A549 (cell line): ENCODE measurements around the gene BZW2. TPM values are rescaled to one million over a fixed set of nuclear protein-coding genes. Genes with fewer than 3 reads are reported as not detected.

Experiments
- ATAC-seq, 2 experiments: fragments of 200-7000 bp in 1 of 2; fragments of >200 bp in 1 of 2; cut with Nextera tagmentation in 1 of 2; cut with Tn5 transposase in 1 of 2; 3 replicates each; pipeline versions ENCODE4 v1.8.0 to v1.9.1; 2018 to 2020; ENCODE audit warnings: mild to moderate bottlenecking in 1 of 2, moderate library complexity in 1 of 2
- CTCF ChIA-PET: fragments of 300-600 bp; sonication (Branson Sonifier 250); formaldehyde crosslinking; extraction: SDS; loops from one replicate; lab custom pipeline; 2021; ENCODE audit warnings: antibody characterized with exemption, inconsistent platforms; lab: Yijun Ruan, JAX
- POLR2A ChIA-PET: fragments of 350-600 bp; formaldehyde crosslinking; extraction: SDS; loops from one replicate; lab custom pipeline; 2021; ENCODE audit warnings: antibody characterized with exemption, inconsistent platforms; lab: Yijun Ruan, JAX
- DNase-seq, 2 experiments: peaks; one replicate each; pipeline versions ENCODE4 v3.0.0 to v3.0.0-alpha.2; 2011 to 2016; ENCODE audit warnings: low read depth in 1 of 2, low spot score in 1 of 2
- FAIRE-seq: peaks from 2 replicates; lab custom pipeline; 2011; peaks lifted over from hg19 to GRCh38; lab: Jason Lieb, UNC
- H3K27ac ChIP-seq, 2 experiments: fragments of >200 bp; sonication (Bioruptor Twin); formaldehyde crosslinking; 3 replicates each; pipeline ENCODE4 v1.5.1; 2016 to 2017
- H3K4me1 ChIP-seq: fragments of >200 bp; sonication (Bioruptor Twin); formaldehyde crosslinking; 3 replicates; pipeline ENCODE4 v1.6.1; 2016
- H3K4me2 ChIP-seq: fragments of >200 bp; sonication (Bioruptor Twin); formaldehyde crosslinking; 3 replicates; pipeline ENCODE4 v1.6.1; 2016
- H3K4me3 ChIP-seq: fragments of >200 bp; sonication (Bioruptor Twin); formaldehyde crosslinking; 3 replicates; pipeline ENCODE4 v1.5.1; 2016
- H3K9me3 ChIP-seq: fragments of >200 bp; sonication (Bioruptor Twin); formaldehyde crosslinking; 3 replicates; pipeline ENCODE4 v1.6.1; 2016
- CBX8 ChIP-seq: fragments of 200-600 bp; sonication (generic); IDR thresholded peaks from 2 replicates; pipeline ENCODE4 v1.6.1; 2016
- CEBPB ChIP-seq, 2 experiments: fragments of >200 bp in 1 of 2; sonication (Bioruptor Twin) in 1 of 2; formaldehyde crosslinking in 1 of 2; IDR thresholded peaks; 2 replicates each; pipeline ENCODE4 v1.6.1; 2012 to 2016
- CHD2 ChIP-seq: fragments of 150-350 bp; IDR thresholded peaks from 2 replicates; pipeline ENCODE4 v1.6.1; 2014; ENCODE audit warnings: low read length; ENCODE audit not compliant: partially characterized antibody
- CHD4 ChIP-seq: fragments of 200-600 bp; sonication (generic); IDR thresholded peaks from 2 replicates; pipeline ENCODE4 v1.6.1; 2016; ENCODE audit warnings: antibody characterized with exemption, mild to moderate bottlenecking, borderline replicate concordance
- ESRRA ChIP-seq: fragments of 150-350 bp; IDR thresholded peaks from 2 replicates; pipeline ENCODE4 v1.6.1; 2014; ENCODE audit warnings: mild to moderate bottlenecking, low read length, borderline replicate concordance
- FOSB ChIP-seq: fragments of 250-450 bp; sonication (Bioruptor Pico); IDR thresholded peaks from 2 replicates; pipeline ENCODE4 v1.5.0; 2020; ENCODE audit warnings: mild to moderate bottlenecking, moderate library complexity
- HOXB5 ChIP-seq: fragments of 250-450 bp; sonication (Bioruptor Pico); IDR thresholded peaks from 2 replicates; pipeline ENCODE4 v1.5.0; 2020; ENCODE audit warnings: mild to moderate bottlenecking, moderate library complexity
- JUNB ChIP-seq: fragments of >200 bp; sonication (Bioruptor Twin); formaldehyde crosslinking; IDR thresholded peaks from 2 replicates; pipeline ENCODE4 v1.6.1; 2016
- KDM1A ChIP-seq: fragments of 200-600 bp; sonication (generic); IDR thresholded peaks from 2 replicates; pipeline ENCODE4 v1.6.1; 2016; ENCODE audit warnings: low read depth, mild to moderate bottlenecking
- MAZ ChIP-seq: fragments of 150-350 bp; IDR thresholded peaks from 2 replicates; pipeline ENCODE4 v1.6.1; 2014; ENCODE audit warnings: antibody characterized with exemption, low read depth, low read length, borderline replicate concordance
- MYC ChIP-seq: IDR thresholded peaks from 2 replicates; pipeline ENCODE4 v1.6.1; 2012; ENCODE audit warnings: mild to moderate bottlenecking, inconsistent platforms, low read length, improper control_type of control experiment, borderline replicate concordance
- NFE2L2 ChIP-seq: fragments of 150-350 bp; conservative IDR thresholded peaks from 2 replicates; pipeline ENCODE4 v1.6.1; 2014; ENCODE audit warnings: low read length
- POLR2A ChIP-seq: IDR thresholded peaks from 2 replicates; pipeline ENCODE4 v1.6.1; 2012; ENCODE audit warnings: mild to moderate bottlenecking, low read length
- POLR2AphosphoS2 ChIP-seq: conservative IDR thresholded peaks from 2 replicates; pipeline ENCODE4 v1.6.1; 2012; ENCODE audit warnings: low read length, improper control_type of control experiment, inconsistent platforms
- RAD21 ChIP-seq, 2 experiments: fragments of >200 bp in 1 of 2; sonication (Bioruptor Twin) in 1 of 2; formaldehyde crosslinking in 1 of 2; IDR thresholded peaks in 1 of 2; conservative IDR thresholded peaks in 1 of 2; 2 replicates in 1 of 2; 3 replicates in 1 of 2; pipeline ENCODE4 v1.6.1; 2012 to 2018; ENCODE audit warnings: inconsistent platforms in 1 of 2
- SMC3 ChIP-seq: fragments of >200 bp; sonication (Bioruptor Twin); formaldehyde crosslinking; IDR thresholded peaks from 3 replicates; pipeline ENCODE4 v1.6.1; 2018; ENCODE audit warnings: inconsistent platforms
- ZC3H11A ChIP-seq: fragments of 450-650 bp; IDR thresholded peaks from 2 replicates; pipeline ENCODE4 v1.6.1; 2014; ENCODE audit warnings: antibody characterized with exemption, mild to moderate bottlenecking
- ZNF302 ChIP-seq: fragments of 250-450 bp; sonication (Bioruptor Pico); IDR thresholded peaks from 2 replicates; pipeline ENCODE4 v1.9.0; 2021; ENCODE audit warnings: inconsistent platforms, mild to moderate bottlenecking, moderate library complexity
- WGBS: methylation state at CpG from one replicate; pipeline ENCODE4 v1.1.6; 2017; ENCODE audit errors: missing lambda C conversion rate; 5-methylcytosine and 5-hydroxymethylcytosine counted together
- polyA plus RNA-seq, 4 experiments: library from polyadenylated mRNA; depleted of rRNA in 3 of 4; stranded (reverse); fragments of >200 nt; fragmentation: RNase III in 1 of 4; extraction: RNeasy Plus Mini Kit Qiagen cat#74134 plus additional on column Dnase treatment in 1 of 4; gene quantifications; 2 replicates in 3 of 4; 3 replicates in 1 of 4; pipeline ENCODE4 v1.2.3, GENCODE V29; 2011 to 2017
- TF ChIP-seq, protein P1 (sequence below): fragments of 250-450 bp; sonication (Bioruptor Pico); IDR thresholded peaks from 2 replicates; pipeline ENCODE4 v1.5.0; 2020; ENCODE audit warnings: low read depth, mild to moderate bottlenecking, moderate library complexity
- TF ChIP-seq, protein P2 (sequence below): IDR thresholded peaks from 2 replicates; pipeline ENCODE4 v1.6.1; 2012
- TF ChIP-seq, protein P3 (sequence below): IDR thresholded peaks from 2 replicates; pipeline ENCODE4 v1.6.1; 2012
- TF ChIP-seq, protein P4 (sequence below): fragments of >200 bp; sonication (Bioruptor Twin); formaldehyde crosslinking; IDR thresholded peaks from 3 replicates; pipeline ENCODE4 v1.5.1; 2016
- TF ChIP-seq, protein P5 (sequence below): fragments of 150-350 bp; IDR thresholded peaks from 2 replicates; pipeline ENCODE4 v1.6.1; 2014; ENCODE audit warnings: low read depth, mild to moderate bottlenecking, low read length

Gene BZW2
- polyA plus RNA-seq, 2 of the 4 experiments (the other 2 are of a cell fraction), result 72.4 to 101 TPM

DNA sequence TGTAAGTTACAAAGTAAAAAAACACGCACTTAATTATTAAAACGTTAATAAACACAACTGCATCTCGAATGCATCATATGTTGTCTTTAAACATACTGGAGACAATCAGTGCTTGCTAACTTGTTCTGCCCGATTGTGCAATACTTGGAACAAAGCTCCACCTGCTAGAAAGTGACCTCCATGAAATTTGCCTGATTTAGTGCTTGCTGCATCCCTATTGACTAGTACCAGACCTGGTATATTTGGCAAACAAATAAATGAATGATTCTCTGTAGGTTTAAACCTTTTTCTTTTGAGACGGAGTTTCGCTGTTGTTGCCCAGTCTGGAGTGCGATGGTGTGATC lies 6.2 kb downstream of the BZW2 start:
- no peak for ATAC-seq
- H3K9me3 ChIP-seq, result no peaks in the 10 kb centered on the region
- 81% methylated on average over 7 of the region's 7 CpGs for WGBS
- FAIRE-seq, result no peak
- POLR2A ChIA-PET, result no interaction called here
- TF ChIP-seq MAZ (no peak), CEBPB (IDR thresholded peaks at IDR 0.05) (peak; percentile 59 to 82; a peak in 3 of 4 replicates)
- no peak for DNase-seq
- CTCF ChIA-PET, result interaction anchor here (1.4 to 1.9 kb wide), 2 partner anchors 8 to 12 kb away, joined by 5 to 8 read pairs; no protein-coding TSS in a partner anchor
- no peak overlapping the region for H3K4me3 ChIP-seq
- H3K4me2 ChIP-seq, result no peak overlapping the region
- H3K27ac ChIP-seq, result no peak overlapping the region
- peaks cover 64% of the 10 kb centered on the region for H3K4me1 ChIP-seq

DNA sequence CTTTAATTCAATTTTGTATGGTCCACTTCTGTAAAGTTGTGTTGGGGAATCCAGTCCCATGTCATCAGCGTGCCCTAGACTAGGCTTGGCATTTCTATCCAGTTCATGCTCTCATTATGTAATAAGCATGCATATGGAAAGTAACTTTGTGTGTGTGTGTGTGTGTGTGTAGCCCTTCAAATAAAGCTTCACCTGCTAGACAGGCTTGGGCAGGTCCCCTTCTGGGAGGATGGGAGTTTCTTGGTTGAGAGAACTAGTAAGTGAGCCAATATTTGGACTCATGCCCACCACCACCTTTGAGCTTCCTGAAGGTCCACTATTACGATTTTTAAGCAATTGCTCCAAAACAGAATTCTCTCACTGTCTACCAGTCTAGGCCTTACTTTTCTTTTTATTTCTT lies 6.9 kb downstream of the BZW2 start:
- DNase-seq (no peak), ATAC-seq (no peak)
- peak overlapping the region in 1 of 2 experiments; percentile 52; a peak in 2 of 6 replicates for H3K27ac ChIP-seq
- peaks cover 64% of the 10 kb centered on the region for H3K4me1 ChIP-seq
- no peak for TF ChIP-seq CBX8
- TF ChIP-seq ESRRA, result no peak
- TF ChIP-seq FOSB (CRISPR knock-in tag), result no peak
- no peak for TF ChIP-seq CHD2
- TF ChIP-seq CHD4, result no peak
- no peak for TF ChIP-seq RAD21 (conservative IDR thresholded peaks at IDR 0.05 in 1 of 2, IDR thresholded peaks at IDR 0.05 in 1 of 2)
- TF ChIP-seq, protein P1, sequence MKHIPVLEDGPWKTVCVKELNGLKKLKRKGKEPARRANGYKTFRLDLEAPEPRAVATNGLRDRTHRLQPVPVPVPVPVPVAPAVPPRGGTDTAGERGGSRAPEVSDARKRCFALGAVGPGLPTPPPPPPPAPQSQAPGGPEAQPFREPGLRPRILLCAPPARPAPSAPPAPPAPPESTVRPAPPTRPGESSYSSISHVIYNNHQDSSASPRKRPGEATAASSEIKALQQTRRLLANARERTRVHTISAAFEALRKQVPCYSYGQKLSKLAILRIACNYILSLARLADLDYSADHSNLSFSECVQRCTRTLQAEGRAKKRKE (CRISPR knock-in tag), result no peak
- no peak for TF ChIP-seq NFE2L2
- TF ChIP-seq POLR2A, result no peak
- TF ChIP-seq, all 56 proteins: peak for 0
- no peak for FAIRE-seq
- WGBS, result 80% methylated on average over 2 of the region's 2 CpGs
- POLR2A ChIA-PET, result no interaction called here
- Histone ChIP-seq H3K4me2 (no peak overlapping the region), H3K4me3 (no peak overlapping the region), H3K9me3 (no peaks in the 10 kb centered on the region)
- CTCF ChIA-PET, result no interaction called here

DNA sequence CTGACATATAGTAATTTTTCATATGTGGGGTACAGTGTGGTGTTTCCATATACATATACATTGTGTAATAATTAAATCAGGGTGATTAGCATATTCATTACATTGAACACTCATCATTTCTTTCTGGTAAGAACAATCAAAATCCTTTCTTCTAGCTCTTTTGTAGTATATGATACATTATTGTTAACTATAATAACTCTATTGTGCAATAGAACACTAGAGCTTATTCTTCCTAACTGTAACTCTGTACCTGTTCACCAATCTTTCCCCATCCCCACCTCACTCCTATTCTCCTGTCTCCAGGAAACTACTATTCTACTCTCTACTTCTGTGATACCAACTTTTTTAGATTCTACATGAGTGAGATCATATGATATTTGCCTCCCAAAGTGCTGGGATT lies 9.4 kb downstream of the BZW2 start:
- ChIA-PET CTCF (interaction anchor here (1.2 kb wide), 1 partner anchor 16 kb away, joined by 3 read pairs; no protein-coding TSS in a partner anchor), POLR2A (interaction anchor here (0.6 kb wide), 1 partner anchor 10 kb away, joined by 4 read pairs; the partner anchor contains the start of genes ANKMY2 and BZW2)
- Histone ChIP-seq H3K4me2 (no peak overlapping the region), H3K4me3 (no peak overlapping the region), H3K9me3 (no peaks in the 10 kb centered on the region), H3K4me1 (peaks cover 51% of the 10 kb centered on the region), H3K27ac (no peak overlapping the region)
- ATAC-seq, result no peak
- DNase-seq, result no peak
- TF ChIP-seq, protein P2, sequence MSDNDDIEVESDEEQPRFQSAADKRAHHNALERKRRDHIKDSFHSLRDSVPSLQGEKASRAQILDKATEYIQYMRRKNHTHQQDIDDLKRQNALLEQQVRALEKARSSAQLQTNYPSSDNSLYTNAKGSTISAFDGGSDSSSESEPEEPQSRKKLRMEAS, result no peak
- TF ChIP-seq, protein P3, sequence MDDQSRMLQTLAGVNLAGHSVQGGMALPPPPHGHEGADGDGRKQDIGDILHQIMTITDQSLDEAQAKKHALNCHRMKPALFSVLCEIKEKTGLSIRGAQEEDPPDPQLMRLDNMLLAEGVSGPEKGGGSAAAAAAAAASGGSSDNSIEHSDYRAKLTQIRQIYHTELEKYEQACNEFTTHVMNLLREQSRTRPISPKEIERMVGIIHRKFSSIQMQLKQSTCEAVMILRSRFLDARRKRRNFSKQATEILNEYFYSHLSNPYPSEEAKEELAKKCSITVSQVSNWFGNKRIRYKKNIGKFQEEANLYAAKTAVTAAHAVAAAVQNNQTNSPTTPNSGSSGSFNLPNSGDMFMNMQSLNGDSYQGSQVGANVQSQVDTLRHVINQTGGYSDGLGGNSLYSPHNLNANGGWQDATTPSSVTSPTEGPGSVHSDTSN, result no peak
- TF ChIP-seq KDM1A (no peak), SMC3 (no peak), JUNB (no peak), CEBPB (IDR thresholded peaks at IDR 0.05) (peak in 1 of 2 experiments; percentile 12; a peak in 1 of 4 replicates), ZC3H11A (no peak)
- FAIRE-seq, result no peak

DNA sequence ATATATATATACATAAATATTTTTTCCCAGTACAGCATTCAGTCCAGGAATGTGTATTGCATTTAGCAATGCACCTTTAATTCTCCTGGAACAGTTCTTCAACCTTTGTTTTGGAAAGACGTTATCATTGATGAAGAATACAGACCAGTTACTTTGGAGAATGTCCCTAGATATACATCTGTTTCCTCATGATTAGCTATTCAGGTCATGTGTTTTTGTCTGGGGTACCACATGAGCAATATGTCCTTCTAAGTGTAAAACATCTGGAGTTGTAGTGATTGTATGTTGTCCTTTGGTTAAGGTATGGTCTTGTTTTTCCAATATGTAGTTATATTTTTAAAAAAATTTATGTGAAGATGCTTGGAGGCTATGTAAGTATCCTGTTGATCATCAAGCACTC lies 10.2 kb downstream of the BZW2 start:
- Histone ChIP-seq H3K4me3 (no peak overlapping the region), H3K9me3 (no peaks in the 10 kb centered on the region), H3K4me2 (no peak overlapping the region), H3K27ac (no peak overlapping the region), H3K4me1 (peaks cover 53% of the 10 kb centered on the region)
- WGBS, result 89% methylated on average over 1 of the region's 1 CpG
- FAIRE-seq, result no peak
- TF ChIP-seq MYC (no peak), HOXB5 (CRISPR knock-in tag) (no peak), ZNF302 (CRISPR knock-in tag) (no peak), JUNB (no peak), POLR2AphosphoS2 (no peak)
- TF ChIP-seq, protein P4, sequence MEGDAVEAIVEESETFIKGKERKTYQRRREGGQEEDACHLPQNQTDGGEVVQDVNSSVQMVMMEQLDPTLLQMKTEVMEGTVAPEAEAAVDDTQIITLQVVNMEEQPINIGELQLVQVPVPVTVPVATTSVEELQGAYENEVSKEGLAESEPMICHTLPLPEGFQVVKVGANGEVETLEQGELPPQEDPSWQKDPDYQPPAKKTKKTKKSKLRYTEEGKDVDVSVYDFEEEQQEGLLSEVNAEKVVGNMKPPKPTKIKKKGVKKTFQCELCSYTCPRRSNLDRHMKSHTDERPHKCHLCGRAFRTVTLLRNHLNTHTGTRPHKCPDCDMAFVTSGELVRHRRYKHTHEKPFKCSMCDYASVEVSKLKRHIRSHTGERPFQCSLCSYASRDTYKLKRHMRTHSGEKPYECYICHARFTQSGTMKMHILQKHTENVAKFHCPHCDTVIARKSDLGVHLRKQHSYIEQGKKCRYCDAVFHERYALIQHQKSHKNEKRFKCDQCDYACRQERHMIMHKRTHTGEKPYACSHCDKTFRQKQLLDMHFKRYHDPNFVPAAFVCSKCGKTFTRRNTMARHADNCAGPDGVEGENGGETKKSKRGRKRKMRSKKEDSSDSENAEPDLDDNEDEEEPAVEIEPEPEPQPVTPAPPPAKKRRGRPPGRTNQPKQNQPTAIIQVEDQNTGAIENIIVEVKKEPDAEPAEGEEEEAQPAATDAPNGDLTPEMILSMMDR, result no peak
- TF ChIP-seq, protein P5, sequence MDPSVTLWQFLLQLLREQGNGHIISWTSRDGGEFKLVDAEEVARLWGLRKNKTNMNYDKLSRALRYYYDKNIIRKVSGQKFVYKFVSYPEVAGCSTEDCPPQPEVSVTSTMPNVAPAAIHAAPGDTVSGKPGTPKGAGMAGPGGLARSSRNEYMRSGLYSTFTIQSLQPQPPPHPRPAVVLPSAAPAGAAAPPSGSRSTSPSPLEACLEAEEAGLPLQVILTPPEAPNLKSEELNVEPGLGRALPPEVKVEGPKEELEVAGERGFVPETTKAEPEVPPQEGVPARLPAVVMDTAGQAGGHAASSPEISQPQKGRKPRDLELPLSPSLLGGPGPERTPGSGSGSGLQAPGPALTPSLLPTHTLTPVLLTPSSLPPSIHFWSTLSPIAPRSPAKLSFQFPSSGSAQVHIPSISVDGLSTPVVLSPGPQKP, result no peak
- ChIA-PET POLR2A (interaction anchor here (0.7 kb wide), 1 partner anchor 10 kb away, joined by 3 read pairs; the partner anchor contains the start of gene BZW2), CTCF (interaction anchor here (0.8 to 1.2 kb wide), 2 partner anchors 10 to 119 kb away, joined by 3 to 4 read pairs; no protein-coding TSS in a partner anchor)
- no peak for ATAC-seq
- DNase-seq, result no peak
